HG03439 (cell line): ENCODE results near the gene NFATC2.

Experiments used
- ATAC-seq: cut with Tn5 transposase; IDR thresholded peaks from one replicate; pipeline ENCODE4 v1.9.1; 2021; ENCODE audit warnings: mild to moderate bottlenecking, moderate library complexity; ENCODE audit not compliant: unreplicated experiment

NFATC2 gene

GRCh38 chr20:51382111-51382985 is 160.2 kb downstream of the NFATC2 start:
- no peak for ATAC-seq

- no peak for ATAC-seq
Measured at GRCh38 chr20:51381557-51381956, 161.0 kb downstream of the NFATC2 start.

GRCh38 chr20:51380401-51381385 is 161.8 kb downstream of the NFATC2 start:
- ATAC-seq: no peak

- ATAC-seq: no peak
Measured at GRCh38 chr20:51379601-51380341, 162.7 kb downstream of the NFATC2 start.

- no peak for ATAC-seq
Measured at GRCh38 chr20:51378171-51378928, 164.2 kb downstream of the NFATC2 start.

- no peak for ATAC-seq
Measured at GRCh38 chr20:51377132-51377531, 165.4 kb downstream of the NFATC2 start.

- ATAC-seq: no peak
Measured at GRCh38 chr20:51376111-51376510, 166.4 kb downstream of the NFATC2 start.

GRCh38 chr20:51375561-51375960 is 167.0 kb downstream of the NFATC2 start:
- ATAC-seq: no peak

GRCh38 chr20:51374961-51375360 is 167.6 kb downstream of the NFATC2 start:
- no peak for ATAC-seq

GRCh38 chr20:51374456-51374830 is 168.1 kb downstream of the NFATC2 start:
- no peak for ATAC-seq

GRCh38 chr20:51373713-51374455 is 168.6 kb downstream of the NFATC2 start:
- ATAC-seq: no peak

- no peak for ATAC-seq
Measured at GRCh38 chr20:51372966-51373365, 169.6 kb downstream of the NFATC2 start.

GRCh38 chr20:51372176-51372803 is 170.2 kb downstream of the NFATC2 start:
- no peak for ATAC-seq

- no peak for ATAC-seq
Measured at GRCh38 chr20:51371720-51372119, 170.8 kb downstream of the NFATC2 start.

GRCh38 chr20:51369503-51369902 is 173.0 kb downstream of the NFATC2 start:
- no peak for ATAC-seq

- no peak for ATAC-seq
Measured at GRCh38 chr20:51368461-51369211, 173.9 kb downstream of the NFATC2 start.

- no peak for ATAC-seq
Measured at GRCh38 chr20:51366155-51366886, 176.2 kb downstream of the NFATC2 start.

- no peak for ATAC-seq
Measured at GRCh38 chr20:51365670-51366069, 176.8 kb downstream of the NFATC2 start.
